HG03108 (cell line): ENCODE measurements around the gene HDLBP.

Source experiments
- ATAC-seq: cut with Tn5 transposase; IDR thresholded peaks from one replicate; pipeline ENCODE4 v1.9.1; 2021; ENCODE audit warnings: moderate library complexity; ENCODE audit not compliant: unreplicated experiment

Gene HDLBP

GRCh38 chr2:241229563-241230401 is 85.7 kb downstream of the HDLBP start:
- no peak for ATAC-seq

- ATAC-seq: no peak
These were observed 86.5 kb downstream of the HDLBP start for GRCh38 chr2:241228860-241229516.

- no peak for ATAC-seq
These were observed 87.2 kb downstream of the HDLBP start for GRCh38 chr2:241228081-241228859.

GRCh38 chr2:241227594-241227993 is 87.9 kb downstream of the HDLBP start:
- no peak for ATAC-seq

- ATAC-seq: no peak
These were observed 88.5 kb downstream of the HDLBP start for GRCh38 chr2:241226723-241227572.

- ATAC-seq: no peak
These were observed 89.5 kb downstream of the HDLBP start for GRCh38 chr2:241225983-241226382.

GRCh38 chr2:241225545-241225944 is 89.9 kb downstream of the HDLBP start:
- ATAC-seq: no peak

- ATAC-seq: no peak
These were observed 90.5 kb downstream of the HDLBP start for GRCh38 chr2:241224851-241225438.

- no peak for ATAC-seq
These were observed 91.2 kb downstream of the HDLBP start for GRCh38 chr2:241224018-241224850.

GRCh38 chr2:241223211-241224017 is 92.1 kb downstream of the HDLBP start:
- no peak for ATAC-seq

- ATAC-seq: no peak
These were observed 95.6 kb downstream of the HDLBP start for GRCh38 chr2:241219856-241220356.

- no peak for ATAC-seq
These were observed 96.5 kb downstream of the HDLBP start for GRCh38 chr2:241219030-241219382.

- no peak for ATAC-seq
These were observed 97.1 kb downstream of the HDLBP start for GRCh38 chr2:241218131-241219029.

GRCh38 chr2:241217320-241218031 is 98.0 kb downstream of the HDLBP start:
- ATAC-seq: peak; percentile 52

- no peak for ATAC-seq
These were observed 99.2 kb downstream of the HDLBP start for GRCh38 chr2:241216211-241216761.

- ATAC-seq: no peak
These were observed 100.1 kb downstream of the HDLBP start for GRCh38 chr2:241215421-241215820.

GRCh38 chr2:241214766-241215165 is 100.7 kb downstream of the HDLBP start:
- no peak for ATAC-seq
